Body of pancreas (tissue), 4 donors: ENCODE results near the gene EXOSC2. TPM values are rescaled to one million over a fixed set of nuclear protein-coding genes. Genes with fewer than 3 reads are reported as not detected.

Experiments used
- ATAC-seq: fragments of 150-250 bp; one replicate; pipeline ENCODE4 v1.9.1; 2016
- DNase-seq, 4 donors: peaks; one replicate each; pipeline ENCODE4 v3.0.0-alpha.2; 2019
- H3K27ac ChIP-seq, 4 donors: fragments of 200-600 bp; sonication (generic); 1 replicate in 3 of 4; 2 replicates in 1 of 4; pipeline versions ENCODE4 v1.5.1 to v1.6.1; 2016 to 2019; ENCODE audit warnings: mild to moderate bottlenecking in 1 of 4, mixed read lengths in 1 of 4, moderate library complexity in 1 of 4
- H3K27me3 ChIP-seq, 2 donors: fragments of 200-600 bp; sonication (generic); one replicate each; pipeline ENCODE4 v1.6.0; 2016; ENCODE audit warnings: mild to moderate bottlenecking in 1 of 2
- H3K36me3 ChIP-seq, 2 donors: fragments of 200-600 bp; sonication (generic); replicated peaks in 1 of 2; 2 replicates each; pipeline ENCODE4 v1.5.1; 2016; ENCODE audit warnings: low read depth in 2 of 2; ENCODE audit not compliant: insufficient read depth in 1 of 2
- H3K4me1 ChIP-seq: fragments of 200-600 bp; sonication (generic); one replicate; pipeline ENCODE4 v1.6.0; 2016
- H3K4me3 ChIP-seq, 2 donors: fragments of 200-600 bp; sonication (generic); 1 replicate in 1 of 2; 2 replicates in 1 of 2; pipeline ENCODE4 v1.5.1; 2016 to 2019
- H3K9me3 ChIP-seq, 3 donors: fragments of 200-600 bp; sonication (generic); 1 replicate in 2 of 3; 2 replicates in 1 of 3; pipeline ENCODE4 v1.5.1; 2016
- CTCF ChIP-seq, 7 experiments: fragments of 450-650 bp in 4 of 7; fragments of 200-600 bp in 3 of 7; sonication (generic) in 3 of 7; IDR thresholded peaks; one replicate each; pipeline ENCODE4 v1.5.1; 2016 to 2019; ENCODE audit warnings: antibody characterized with exemption in 7 of 7
- POLR2A ChIP-seq, 3 donors: fragments of 450-650 bp; IDR thresholded peaks; one replicate each; pipeline ENCODE4 v1.6.1; 2016; ENCODE audit warnings: antibody characterized with exemption in 3 of 3, mild to moderate bottlenecking in 2 of 3
- WGBS, 2 donors: methylation state at CpG; one replicate each; pipeline ENCODE4 v1.1.5; 2017; 5-methylcytosine and 5-hydroxymethylcytosine counted together
- intact Hi-C: fragments of 100-400 bp; cut with DNase I; formaldehyde crosslinking; loops from one replicate; pipeline ENCODE4 v1.15.1; 2023
- total RNA-seq, 2 donors: library from RNA; depleted of rRNA; stranded (reverse); fragments of >200 nt; gene quantifications; one replicate each; pipeline ENCODE4 v1.1.0, GENCODE V29; 2016

The EXOSC2 gene
- total RNA-seq, 2 donors from 2014 or later: 12.2 to 17.1 TPM

DNA sequence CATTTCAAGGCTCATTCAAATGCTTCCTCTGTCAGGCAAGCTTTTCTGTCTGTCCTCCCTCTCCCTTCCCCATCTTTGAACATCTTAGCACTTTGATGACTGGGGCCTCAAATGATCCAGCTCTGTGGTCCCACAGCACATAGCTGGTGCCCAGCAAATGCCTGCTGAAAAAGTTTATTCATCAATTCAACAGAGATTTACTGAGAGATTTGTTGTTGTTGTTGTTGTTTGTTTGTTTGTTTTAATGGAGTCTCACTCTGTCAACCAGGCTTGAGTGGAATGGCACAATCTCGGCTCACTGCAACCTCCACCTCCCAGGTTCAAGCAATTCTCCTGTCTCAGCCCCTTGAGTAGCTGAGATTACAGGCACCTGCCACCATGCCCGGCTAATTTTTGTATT lies 6.0 kb upstream of the EXOSC2 start:
- TF ChIP-seq POLR2A (IDR thresholded peaks at IDR 0.05): no peak
- no peak for TF ChIP-seq CTCF (IDR thresholded peaks at IDR 0.05)
- H3K27ac ChIP-seq: no peak overlapping the region
- WGBS, 2 donors: 75 to 82% methylated on average over 2 of the region's 2 CpGs
- no peaks in the 10 kb centered on the region for H3K27me3 ChIP-seq
- intact Hi-C loops: no loop called here
- H3K36me3 ChIP-seq: no peaks in the 10 kb centered on the region
- ATAC-seq (no peak), DNase-seq (no peak)
- peaks cover 3% of the 10 kb centered on the region for H3K4me1 ChIP-seq
- no peaks in the 10 kb centered on the region for H3K9me3 ChIP-seq
- no peak overlapping the region for H3K4me3 ChIP-seq

- Histone ChIP-seq H3K36me3 (no peaks in the 10 kb centered on the region), H3K4me3 (no peak overlapping the region), H3K27me3 (no peaks in the 10 kb centered on the region), H3K27ac (no peak overlapping the region), H3K9me3 (no peaks in the 10 kb centered on the region), H3K4me1 (peaks cover 7% of the 10 kb centered on the region)
- WGBS, 2 donors: 74 to 85% methylated on average over 5 of the region's 5 CpGs
- TF ChIP-seq POLR2A (IDR thresholded peaks at IDR 0.05): no peak
- no peak for TF ChIP-seq CTCF (IDR thresholded peaks at IDR 0.05)
- ATAC-seq (no peak), DNase-seq (no peak)
- intact Hi-C loops: no loop called here
Measured at GRCh38 chr9:130688072-130688471, 5.5 kb upstream of the EXOSC2 start.

DNA sequence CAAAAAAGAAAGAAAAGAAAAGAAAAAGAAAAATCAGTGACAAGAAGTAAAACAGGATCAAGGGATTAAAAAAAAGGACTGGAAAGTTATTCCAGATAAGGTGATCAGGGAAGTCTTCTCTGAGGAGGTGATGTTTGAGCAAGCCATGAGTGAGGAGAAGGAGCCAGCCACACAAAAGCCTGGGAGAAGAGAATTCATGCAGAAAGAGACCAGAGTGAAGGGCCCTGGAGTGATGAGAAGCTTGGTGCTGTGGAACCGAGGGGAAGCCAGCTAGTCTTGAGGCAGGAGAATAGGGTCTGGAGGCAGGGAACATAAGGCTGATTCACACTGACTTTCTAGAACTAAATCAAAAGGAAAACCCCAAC lies 4.0 kb upstream of the EXOSC2 start:
- Histone ChIP-seq H3K4me1 (peaks cover 18% of the 10 kb centered on the region), H3K4me3 (no peak overlapping the region), H3K27ac (peak overlapping the region; percentile 50 to 75 (median 64)), H3K27me3 (no peaks in the 10 kb centered on the region), H3K9me3 (no peaks in the 10 kb centered on the region), H3K36me3 (no peaks in the 10 kb centered on the region)
- no peak for ATAC-seq
- intact Hi-C loops: no loop called here
- 22 to 32% methylated on average over 1 of the region's 1 CpG for WGBS, 2 donors
- DNase-seq: no peak
- TF ChIP-seq CTCF (IDR thresholded peaks at IDR 0.05) (no peak), POLR2A (IDR thresholded peaks at IDR 0.05) (no peak)

GRCh38 chr9:130689937-130690700 lies 3.5 kb upstream of the EXOSC2 start:
- whole genome bisulfite sequencing, 2 donors: 42 to 56% methylated on average over 15 of the region's 15 CpGs
- peaks cover 23% of the 10 kb centered on the region for H3K4me1 ChIP-seq
- H3K27ac ChIP-seq: peak overlapping the region; percentile 62 to 75 (median 66)
- H3K27me3 ChIP-seq: no peaks in the 10 kb centered on the region
- intact Hi-C loops: no loop called here
- ATAC-seq (peak; percentile 89), DNase-seq (peak; percentile 75 to 92 (median 86))
- no peak overlapping the region for H3K4me3 ChIP-seq
- TF ChIP-seq POLR2A (IDR thresholded peaks at IDR 0.05) (peak; percentile 36 to 91 (median 86)), CTCF (IDR thresholded peaks at IDR 0.05) (no peak)
- H3K36me3 ChIP-seq: no peaks in the 10 kb centered on the region
- no peaks in the 10 kb centered on the region for H3K9me3 ChIP-seq

DNA sequence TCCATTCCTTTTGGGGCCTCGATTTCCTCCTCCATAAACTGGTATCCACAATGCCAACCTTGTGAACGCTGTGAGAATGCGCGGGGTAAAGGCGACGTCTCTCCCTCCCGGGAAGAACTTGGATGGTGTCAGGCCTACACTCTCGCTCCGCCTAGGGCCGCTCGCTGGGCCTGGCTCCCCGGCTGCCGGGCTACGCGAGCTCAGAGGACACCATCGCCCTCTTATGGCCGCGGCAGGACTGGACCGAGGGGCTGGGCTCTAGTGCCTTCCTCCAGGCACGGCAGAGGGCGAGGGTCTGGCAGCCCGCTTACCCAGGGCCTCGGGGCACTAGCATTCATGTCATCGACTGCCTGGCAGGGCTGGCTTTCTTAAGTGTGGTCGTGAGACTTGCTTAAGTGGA lies 1.3 kb upstream of the EXOSC2 start:
- Histone ChIP-seq H3K4me3 (no peak overlapping the region), H3K27me3 (no peaks in the 10 kb centered on the region), H3K9me3 (no peaks in the 10 kb centered on the region), H3K27ac (no peak overlapping the region), H3K4me1 (peaks cover 24% of the 10 kb centered on the region), H3K36me3 (no peaks in the 10 kb centered on the region)
- no peak for ATAC-seq
- no peak for DNase-seq
- intact Hi-C loops: no loop called here
- TF ChIP-seq CTCF (IDR thresholded peaks at IDR 0.05) (no peak), POLR2A (IDR thresholded peaks at IDR 0.05) (no peak)
- WGBS, 2 donors: 32 to 40% methylated on average over 9 to 24 of the region's 25 CpGs
